ENCODE results near the gene EFNB1.
A peak's percentile ranks its signal among the peaks of the same experiment; 100 is the strongest.

EFNB1 gene

DNA sequence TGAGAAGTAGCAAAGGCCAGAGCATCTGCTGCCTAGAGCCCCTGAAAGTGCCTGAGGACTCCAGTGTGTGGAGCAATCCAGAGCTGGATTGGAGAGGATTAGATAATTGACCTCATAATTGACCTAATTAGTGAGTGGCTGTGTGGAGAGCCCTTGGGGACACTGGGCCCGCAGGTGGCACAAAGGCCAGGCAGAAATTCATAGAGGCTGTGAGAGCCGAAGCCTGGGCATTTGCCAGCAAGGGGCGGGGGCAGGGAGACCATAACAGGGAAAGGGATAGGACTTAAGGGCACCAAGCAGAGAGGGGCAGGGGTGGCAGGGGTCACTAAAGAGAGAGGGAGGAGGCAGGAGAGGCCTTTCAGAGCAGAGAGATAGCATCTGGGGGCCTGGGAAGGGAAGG is 45.3 kb downstream of the EFNB1 start:
- Histone ChIP-seq H3K4me2 (ENCODE audit: low read length) (no peak overlapping the region), H3K27me3 (ENCODE audit: insufficient read depth, low read length, poor library complexity) (no peaks in the 10 kb centered on the region), H4K5ac (ENCODE audit: low read length) (no peak overlapping the region), H3K23ac (ENCODE audit: low read length) (no peak overlapping the region), H3K79me2 (ENCODE audit: control insufficient read depth, insufficient read depth, low read length) (no peaks in the 10 kb centered on the region), H3K27ac (ENCODE audit: low read depth, low read length) (no peak overlapping the region), H3K4ac (ENCODE audit: low read depth, low read length) (no peak overlapping the region), H2BK120ac (ENCODE audit: low read depth, low read length) (no peak overlapping the region), H2BK5ac (ENCODE audit: low read length) (no peak overlapping the region), H3K36me3 (ENCODE audit: control insufficient read depth, insufficient read depth, low read length) (no peaks in the 10 kb centered on the region), H3K9ac (ENCODE audit: low read length) (no peak overlapping the region), H2BK15ac (replicated peaks; ENCODE audit: low read depth) (no peak overlapping the region), H3K56ac (ENCODE audit: low read length) (no peak overlapping the region), H3K4me1 (ENCODE audit: control insufficient read depth, low read depth, low read length) (no peaks in the 10 kb centered on the region), H3K79me1 (ENCODE audit: low read length) (no peaks in the 10 kb centered on the region), H3K4me3 (ENCODE audit: low read length) (no peak overlapping the region), H4K8ac (ENCODE audit: low read depth, low read length) (no peak overlapping the region), H3K18ac (ENCODE audit: low read length) (no peak overlapping the region), H2AK5ac (ENCODE audit: low read length) (no peak overlapping the region)
- WGBS (ENCODE audit: extremely low coverage, insufficient coverage, low lambda C conversion rate), result no CpG with 5 or more reads among the region's 3 CpGs
- no peak for DNase-seq

DNA sequence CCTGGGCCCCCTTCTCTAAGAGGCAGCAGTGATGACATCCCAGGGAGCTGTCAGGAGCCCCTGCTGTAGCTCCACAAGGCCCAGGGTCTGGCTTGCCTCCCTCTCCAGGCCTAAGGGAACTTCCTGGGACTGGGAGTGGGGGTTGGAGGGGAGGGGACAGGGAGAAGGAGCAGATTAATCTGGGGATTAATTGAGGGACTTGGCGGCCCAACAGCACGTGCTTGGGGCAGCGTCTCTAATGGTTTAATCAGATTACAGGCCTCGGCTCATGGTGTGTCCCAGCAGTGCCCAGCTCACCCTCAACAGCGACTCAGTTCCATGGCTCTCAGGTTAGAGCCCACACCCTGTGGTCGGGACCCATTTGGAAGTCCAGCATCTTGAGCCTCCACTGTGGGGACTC is 47.9 kb downstream of the EFNB1 start:
- H4K5ac ChIP-seq (ENCODE audit: low read length), result no peak overlapping the region
- WGBS (ENCODE audit: extremely low coverage, insufficient coverage, low lambda C conversion rate), result no CpG with 5 or more reads among the region's 6 CpGs
- no peak overlapping the region for H2BK5ac ChIP-seq (ENCODE audit: low read length)
- no peak overlapping the region for H3K23ac ChIP-seq (ENCODE audit: low read length)
- no peak overlapping the region for H2BK15ac ChIP-seq (replicated peaks; ENCODE audit: low read depth)
- H3K56ac ChIP-seq (ENCODE audit: low read length), result no peak overlapping the region
- no peak overlapping the region for H3K18ac ChIP-seq (ENCODE audit: low read length)
- H3K36me3 ChIP-seq (ENCODE audit: control insufficient read depth, insufficient read depth, low read length), result no peaks in the 10 kb centered on the region
- DNase-seq, result no peak
- no peak overlapping the region for H3K4me2 ChIP-seq (ENCODE audit: low read length)
- H2AK5ac ChIP-seq (ENCODE audit: low read length), result no peak overlapping the region
- H3K79me2 ChIP-seq (ENCODE audit: control insufficient read depth, insufficient read depth, low read length), result no peaks in the 10 kb centered on the region
- H3K4ac ChIP-seq (ENCODE audit: low read depth, low read length), result no peak overlapping the region
- peaks cover 3% of the 10 kb centered on the region for H3K4me1 ChIP-seq (ENCODE audit: control insufficient read depth, low read depth, low read length)
- H3K27ac ChIP-seq (ENCODE audit: low read depth, low read length), result no peak overlapping the region
- no peak overlapping the region for H3K9ac ChIP-seq (ENCODE audit: low read length)
- no peak overlapping the region for H2BK120ac ChIP-seq (ENCODE audit: low read depth, low read length)
- H3K4me3 ChIP-seq (ENCODE audit: low read length), result no peak overlapping the region
- no peaks in the 10 kb centered on the region for H3K27me3 ChIP-seq (ENCODE audit: insufficient read depth, low read length, poor library complexity)
- H4K8ac ChIP-seq (ENCODE audit: low read depth, low read length), result no peak overlapping the region
- no peaks in the 10 kb centered on the region for H3K79me1 ChIP-seq (ENCODE audit: low read length)

GRCh38 chrX:68877606-68878005 is 48.8 kb downstream of the EFNB1 start:
- H4K8ac ChIP-seq (ENCODE audit: low read depth, low read length), result no peak overlapping the region
- H2BK15ac ChIP-seq (replicated peaks; ENCODE audit: low read depth), result no peak overlapping the region
- H3K79me1 ChIP-seq (ENCODE audit: low read length), result no peaks in the 10 kb centered on the region
- no peak overlapping the region for H3K27ac ChIP-seq (ENCODE audit: low read depth, low read length)
- H3K4me2 ChIP-seq (ENCODE audit: low read length), result no peak overlapping the region
- no peak overlapping the region for H2BK120ac ChIP-seq (ENCODE audit: low read depth, low read length)
- H3K4ac ChIP-seq (ENCODE audit: low read depth, low read length), result no peak overlapping the region
- H3K18ac ChIP-seq (ENCODE audit: low read length), result no peak overlapping the region
- H3K56ac ChIP-seq (ENCODE audit: low read length), result no peak overlapping the region
- no peaks in the 10 kb centered on the region for H3K27me3 ChIP-seq (ENCODE audit: insufficient read depth, low read length, poor library complexity)
- H3K9ac ChIP-seq (ENCODE audit: low read length), result no peak overlapping the region
- no peak overlapping the region for H3K4me3 ChIP-seq (ENCODE audit: low read length)
- no peaks in the 10 kb centered on the region for H3K79me2 ChIP-seq (ENCODE audit: control insufficient read depth, insufficient read depth, low read length)
- no peak overlapping the region for H2AK5ac ChIP-seq (ENCODE audit: low read length)
- H3K4me1 ChIP-seq (ENCODE audit: control insufficient read depth, low read depth, low read length), result peaks cover 3% of the 10 kb centered on the region
- DNase-seq, result no peak
- no peak overlapping the region for H3K23ac ChIP-seq (ENCODE audit: low read length)
- no peak overlapping the region for H2BK5ac ChIP-seq (ENCODE audit: low read length)
- WGBS (ENCODE audit: extremely low coverage, insufficient coverage, low lambda C conversion rate), result no CpG with 5 or more reads among the region's 9 CpGs
- H4K5ac ChIP-seq (ENCODE audit: low read length), result no peak overlapping the region
- H3K36me3 ChIP-seq (ENCODE audit: control insufficient read depth, insufficient read depth, low read length), result no peaks in the 10 kb centered on the region

DNA sequence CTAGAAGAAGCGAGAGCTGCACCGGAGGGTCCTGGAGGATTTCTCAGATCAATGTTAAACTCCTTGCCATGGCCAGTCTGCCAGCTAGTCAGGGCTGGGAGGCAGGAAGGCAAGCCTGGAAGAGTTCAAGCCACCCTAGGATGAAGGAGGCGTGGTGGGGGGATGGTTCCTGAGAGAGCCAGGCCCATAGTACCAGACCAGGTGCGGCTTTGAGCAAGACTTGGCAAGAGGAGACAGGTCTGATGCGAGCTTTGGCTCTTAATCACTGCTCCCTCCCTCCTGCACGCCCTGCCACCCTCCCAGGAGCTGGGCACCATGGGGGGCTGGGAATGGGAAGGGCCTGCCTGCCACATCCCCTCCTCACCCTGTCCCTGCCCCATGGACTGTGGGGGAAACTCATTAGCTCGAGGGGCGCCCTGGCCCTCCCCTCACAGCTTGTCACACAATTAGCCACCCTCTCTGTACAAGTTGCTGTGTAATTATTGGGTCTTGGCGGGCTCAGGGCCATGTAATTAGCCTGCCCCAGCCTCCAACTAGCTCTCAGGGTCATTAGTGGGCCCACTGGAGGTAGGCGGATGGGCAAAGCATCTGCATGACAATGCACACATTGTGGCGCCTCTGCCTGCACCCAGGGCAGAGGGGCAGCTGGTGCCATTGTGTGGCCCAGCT is 50.3 kb downstream of the EFNB1 start:
- Histone ChIP-seq H3K4me1 (ENCODE audit: control insufficient read depth, low read depth, low read length) (peaks cover 3% of the 10 kb centered on the region), H3K79me1 (ENCODE audit: low read length) (no peaks in the 10 kb centered on the region), H2BK15ac (replicated peaks; ENCODE audit: low read depth) (no peak overlapping the region), H3K4me3 (ENCODE audit: low read length) (no peak overlapping the region), H3K36me3 (ENCODE audit: control insufficient read depth, insufficient read depth, low read length) (no peaks in the 10 kb centered on the region), H3K56ac (ENCODE audit: low read length) (no peak overlapping the region), H2BK120ac (ENCODE audit: low read depth, low read length) (no peak overlapping the region), H3K4ac (ENCODE audit: low read depth, low read length) (no peak overlapping the region), H3K23ac (ENCODE audit: low read length) (no peak overlapping the region), H4K5ac (ENCODE audit: low read length) (no peak overlapping the region), H3K79me2 (ENCODE audit: control insufficient read depth, insufficient read depth, low read length) (no peaks in the 10 kb centered on the region), H2BK5ac (ENCODE audit: low read length) (no peak overlapping the region), H3K18ac (ENCODE audit: low read length) (no peak overlapping the region), H4K8ac (ENCODE audit: low read depth, low read length) (no peak overlapping the region), H2AK5ac (ENCODE audit: low read length) (no peak overlapping the region), H3K4me2 (ENCODE audit: low read length) (no peak overlapping the region), H3K27me3 (ENCODE audit: insufficient read depth, low read length, poor library complexity) (no peaks in the 10 kb centered on the region), H3K27ac (ENCODE audit: low read depth, low read length) (no peak overlapping the region), H3K9ac (ENCODE audit: low read length) (no peak overlapping the region)
- DNase-seq, result no peak
- WGBS (ENCODE audit: extremely low coverage, insufficient coverage, low lambda C conversion rate), result no CpG with 5 or more reads among the region's 11 CpGs

GRCh38 chrX:68880846-68881552 is 52.2 kb downstream of the EFNB1 start:
- Histone ChIP-seq H3K4me2 (ENCODE audit: low read length) (no peak overlapping the region), H2BK5ac (ENCODE audit: low read length) (no peak overlapping the region), H3K36me3 (ENCODE audit: control insufficient read depth, insufficient read depth, low read length) (no peaks in the 10 kb centered on the region), H3K18ac (ENCODE audit: low read length) (peak overlapping the region; percentile 73), H3K23ac (ENCODE audit: low read length) (no peak overlapping the region), H2BK120ac (ENCODE audit: low read depth, low read length) (no peak overlapping the region), H3K79me2 (ENCODE audit: control insufficient read depth, insufficient read depth, low read length) (no peaks in the 10 kb centered on the region), H3K27me3 (ENCODE audit: insufficient read depth, low read length, poor library complexity) (no peaks in the 10 kb centered on the region), H3K4me3 (ENCODE audit: low read length) (no peak overlapping the region), H3K56ac (ENCODE audit: low read length) (peak overlapping the region; percentile 56), H3K9ac (ENCODE audit: low read length) (no peak overlapping the region), H3K79me1 (ENCODE audit: low read length) (no peaks in the 10 kb centered on the region), H4K8ac (ENCODE audit: low read depth, low read length) (no peak overlapping the region), H3K4me1 (ENCODE audit: control insufficient read depth, low read depth, low read length) (peaks cover 3% of the 10 kb centered on the region), H4K5ac (ENCODE audit: low read length) (no peak overlapping the region), H2BK15ac (replicated peaks; ENCODE audit: low read depth) (no peak overlapping the region), H3K4ac (ENCODE audit: low read depth, low read length) (peak overlapping the region; percentile 46), H3K27ac (ENCODE audit: low read depth, low read length) (peak overlapping the region; percentile 62), H2AK5ac (ENCODE audit: low read length) (no peak overlapping the region)
- WGBS (ENCODE audit: extremely low coverage, insufficient coverage, low lambda C conversion rate), result no CpG with 5 or more reads among the region's 9 CpGs
- peak; percentile 83 for DNase-seq
